Transverse colon (tissue), 4 donors: ENCODE results near the gene UBQLN4. TPM values are rescaled to one million over a fixed set of nuclear protein-coding genes. Genes with fewer than 3 reads are reported as not detected.

Experiments used
- DNase-seq: peaks from one replicate; pipeline ENCODE4 v3.0.0-alpha.2; 2019
- H3K27ac ChIP-seq, 4 donors: fragments of 200-600 bp; sonication (generic); 2 replicates each; pipeline ENCODE4 v1.5.1; 2016 to 2018; ENCODE audit warnings: inconsistent platforms in 4 of 4
- H3K27me3 ChIP-seq: fragments of 200-600 bp; sonication (generic); 2 replicates; pipeline ENCODE4 v1.5.1; 2017; ENCODE audit warnings: inconsistent platforms
- H3K36me3 ChIP-seq, 4 donors: fragments of 200-600 bp; sonication (generic); 2 replicates each; pipeline ENCODE4 v1.5.1; 2017 to 2019; ENCODE audit warnings: inconsistent platforms in 4 of 4
- H3K4me1 ChIP-seq, 4 donors: fragments of 200-600 bp; sonication (generic); 2 replicates each; pipeline ENCODE4 v1.5.1; 2017 to 2020; ENCODE audit warnings: inconsistent platforms in 4 of 4
- H3K4me3 ChIP-seq, 4 donors: fragments of 200-600 bp; sonication (generic); 1 replicate in 1 of 4; 2 replicates in 3 of 4; pipeline versions ENCODE4 v1.5.1 to v1.6.1; 2017 to 2019; ENCODE audit warnings: inconsistent platforms in 4 of 4
- H3K9me3 ChIP-seq, 2 donors: fragments of 200-600 bp; sonication (generic); 2 replicates each; pipeline ENCODE4 v1.5.1; 2017 to 2019; ENCODE audit warnings: inconsistent platforms in 2 of 2
- EP300 ChIP-seq: sonication (generic); formaldehyde crosslinking; IDR thresholded peaks from one replicate; pipeline ENCODE4 v1.6.1; 2017; ENCODE audit warnings: antibody characterized with exemption, low read depth
- POLR2A ChIP-seq: fragments of 450-650 bp; IDR thresholded peaks from one replicate; pipeline ENCODE4 v1.6.1; 2016; ENCODE audit warnings: antibody characterized with exemption, mild to moderate bottlenecking, moderate library complexity
- POLR2AphosphoS5 ChIP-seq, 3 donors: sonication (generic); formaldehyde crosslinking; IDR thresholded peaks; one replicate each; pipeline ENCODE4 v1.6.1; 2016; ENCODE audit warnings: antibody characterized with exemption in 3 of 3
- WGBS, 2 donors: methylation state at CpG; one replicate each; pipeline ENCODE4 v1.1.5; 2018; ENCODE audit warnings: low coverage in 1 of 2; 5-methylcytosine and 5-hydroxymethylcytosine counted together
- in situ Hi-C, 4 donors: fragments of 200-750 bp; cut with MboI; loops; one replicate each; pipeline versions ENCODE4 v1.15.0 to v1.15.1; 2017; ENCODE audit warnings: low sequenced_read_pairs in 3 of 4, low pct_ligation_motif_present in 1 of 4, low pct_unique_long_range_greater_than_20kb in 1 of 4
- intact Hi-C: fragments of 100-400 bp; cut with DNase I; formaldehyde crosslinking; loops from one replicate; pipeline ENCODE4 v1.15.1; 2023; ENCODE audit warnings: low total_unique reads
- total RNA-seq, 4 donors: library from RNA; depleted of rRNA; stranded (reverse); fragments of >200 nt; gene quantifications; one replicate each; pipeline ENCODE4 v1.1.0, GENCODE V29; 2016
- TF ChIP-seq, protein P1 (sequence below), 5 experiments: fragments of 200-600 bp in 3 of 5; fragments of 450-650 bp in 2 of 5; sonication (generic) in 3 of 5; IDR thresholded peaks; 1 replicate in 2 of 5; 2 replicates in 3 of 5; pipeline ENCODE4 v1.5.1; 2016 to 2017; ENCODE audit warnings: antibody characterized with exemption in 5 of 5, inconsistent platforms in 3 of 5, mild to moderate bottlenecking in 2 of 5, moderate library complexity in 1 of 5

Gene UBQLN4
- total RNA-seq, 4 donors from 2014 or later: 7.9 to 21.3 (median 16.1) TPM

DNA sequence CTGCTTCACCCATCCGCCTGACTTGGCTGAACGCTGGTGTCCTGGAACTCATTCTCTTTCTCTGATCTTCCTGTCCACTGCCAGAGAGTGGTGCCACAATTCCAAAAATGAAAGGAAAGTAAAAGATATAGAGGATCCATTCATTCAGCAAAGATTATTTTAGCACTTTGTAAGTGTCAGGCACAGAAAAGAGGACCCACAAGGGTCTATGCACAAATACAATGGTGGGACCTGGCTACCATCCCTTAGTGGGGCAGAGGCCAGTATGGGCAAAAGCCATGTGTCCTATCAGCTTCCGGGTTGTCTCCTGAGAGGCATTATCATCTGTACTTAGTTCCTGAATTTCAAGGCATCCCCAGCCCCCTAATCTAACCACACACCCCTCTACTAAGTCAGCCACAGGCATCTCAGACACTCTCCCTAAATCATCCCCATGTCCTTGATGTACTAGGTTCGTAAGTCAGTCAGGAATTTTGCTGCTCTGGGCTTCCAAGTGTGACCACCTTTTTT lies 51.9 kb downstream of the UBQLN4 start:
- peak; percentile 44 for DNase-seq
- Histone ChIP-seq H3K27me3 (no peaks in the 10 kb centered on the region), H3K27ac (peak overlapping the region; percentile 79 to 89 (median 87)), H3K4me3 (peak overlapping the region in 3 of 4 donors; percentile 33 to 46 (median 40)), H3K36me3 (no peaks in the 10 kb centered on the region), H3K4me1 (peaks cover 0 to 40% (median 21%) of the 10 kb centered on the region in 4 donors), H3K9me3 (no peaks in the 10 kb centered on the region)
- 35 to 42% methylated on average over 2 to 4 of the region's 4 CpGs for WGBS, 2 donors
- in situ Hi-C loops (no loop called here), intact Hi-C loops (no loop called here)
- TF ChIP-seq, protein P1, sequence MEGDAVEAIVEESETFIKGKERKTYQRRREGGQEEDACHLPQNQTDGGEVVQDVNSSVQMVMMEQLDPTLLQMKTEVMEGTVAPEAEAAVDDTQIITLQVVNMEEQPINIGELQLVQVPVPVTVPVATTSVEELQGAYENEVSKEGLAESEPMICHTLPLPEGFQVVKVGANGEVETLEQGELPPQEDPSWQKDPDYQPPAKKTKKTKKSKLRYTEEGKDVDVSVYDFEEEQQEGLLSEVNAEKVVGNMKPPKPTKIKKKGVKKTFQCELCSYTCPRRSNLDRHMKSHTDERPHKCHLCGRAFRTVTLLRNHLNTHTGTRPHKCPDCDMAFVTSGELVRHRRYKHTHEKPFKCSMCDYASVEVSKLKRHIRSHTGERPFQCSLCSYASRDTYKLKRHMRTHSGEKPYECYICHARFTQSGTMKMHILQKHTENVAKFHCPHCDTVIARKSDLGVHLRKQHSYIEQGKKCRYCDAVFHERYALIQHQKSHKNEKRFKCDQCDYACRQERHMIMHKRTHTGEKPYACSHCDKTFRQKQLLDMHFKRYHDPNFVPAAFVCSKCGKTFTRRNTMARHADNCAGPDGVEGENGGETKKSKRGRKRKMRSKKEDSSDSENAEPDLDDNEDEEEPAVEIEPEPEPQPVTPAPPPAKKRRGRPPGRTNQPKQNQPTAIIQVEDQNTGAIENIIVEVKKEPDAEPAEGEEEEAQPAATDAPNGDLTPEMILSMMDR (IDR thresholded peaks at IDR 0.05): no peak
- TF ChIP-seq EP300 (no peak), POLR2AphosphoS5 (IDR thresholded peaks at IDR 0.05) (no peak), POLR2A (no peak)

DNA sequence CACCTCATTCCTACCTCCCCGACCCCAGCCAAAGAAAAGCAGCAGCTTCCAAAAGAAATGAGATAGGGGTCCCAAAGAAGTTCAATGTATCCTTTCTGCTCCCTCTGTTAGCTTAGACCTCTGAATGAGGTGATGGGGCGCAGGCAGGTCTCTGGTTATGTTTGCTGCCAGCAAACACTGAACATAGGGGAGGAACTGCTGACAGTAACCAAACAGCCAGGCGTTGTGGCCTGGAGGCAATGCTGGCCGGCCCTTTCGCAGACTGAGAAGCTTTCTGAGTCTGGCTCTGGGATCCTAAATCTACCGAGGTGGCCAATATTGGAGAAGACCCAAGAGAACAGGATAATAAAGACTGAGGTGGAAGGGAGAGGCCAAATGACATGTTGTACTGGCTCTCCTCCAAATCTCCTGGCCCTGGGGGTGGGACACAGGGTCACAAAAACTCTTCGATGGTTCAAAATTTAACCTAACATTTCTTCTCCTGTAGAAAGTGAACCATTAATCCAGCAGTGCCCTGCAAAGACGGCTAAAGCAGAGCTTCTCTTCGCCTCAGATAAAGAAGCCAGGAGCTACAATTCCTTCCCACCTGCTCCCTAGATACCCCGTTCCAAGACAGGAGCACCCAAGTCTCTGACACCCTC lies 52.5 kb downstream of the UBQLN4 start:
- no peaks in the 10 kb centered on the region for H3K27me3 ChIP-seq
- H3K4me1 ChIP-seq: peaks cover 0 to 40% (median 21%) of the 10 kb centered on the region in 4 donors
- H3K36me3 ChIP-seq: no peaks in the 10 kb centered on the region
- in situ Hi-C loops (no loop called here), intact Hi-C loops (no loop called here)
- peak overlapping the region in 2 of 4 donors; percentile 33 to 46 for H3K4me3 ChIP-seq
- peak overlapping the region; percentile 79 to 89 (median 87) for H3K27ac ChIP-seq
- WGBS, 2 donors: 52 to 53% methylated on average over 3 to 10 of the region's 10 CpGs
- DNase-seq: peak; percentile 19
- no peaks in the 10 kb centered on the region for H3K9me3 ChIP-seq
- TF ChIP-seq POLR2AphosphoS5 (IDR thresholded peaks at IDR 0.05): no peak
- TF ChIP-seq, protein P1 (IDR thresholded peaks at IDR 0.05): no peak
- peak; percentile 14 for TF ChIP-seq POLR2A
- no peak for TF ChIP-seq EP300

DNA sequence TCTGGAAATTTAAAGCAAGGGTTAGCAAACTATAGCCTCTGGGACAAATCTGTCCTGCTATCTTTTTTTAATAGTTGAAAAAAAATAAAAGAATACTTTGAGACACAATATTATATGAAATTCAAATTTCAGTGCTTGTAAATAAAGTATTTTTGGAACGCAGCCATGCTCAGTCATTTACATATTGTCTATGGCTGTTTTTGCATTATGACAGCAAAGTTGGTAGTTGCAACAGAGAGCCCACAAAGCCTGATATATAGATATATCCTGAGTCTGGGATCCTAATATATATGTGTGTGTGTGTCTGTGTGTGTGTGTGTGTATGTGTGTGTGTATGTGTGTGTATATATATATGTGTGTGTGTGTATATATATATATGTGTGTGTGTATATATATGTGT lies 53.6 kb downstream of the UBQLN4 start:
- TF ChIP-seq, protein P1 (IDR thresholded peaks at IDR 0.05): no peak
- TF ChIP-seq EP300: no peak
- TF ChIP-seq POLR2AphosphoS5 (IDR thresholded peaks at IDR 0.05): no peak
- no peak for TF ChIP-seq POLR2A
- intact Hi-C loops (no loop called here), in situ Hi-C loops (no loop called here)
- Histone ChIP-seq H3K4me3 (no peak overlapping the region), H3K36me3 (no peaks in the 10 kb centered on the region), H3K4me1 (peaks cover 0 to 31% (median 17%) of the 10 kb centered on the region in 4 donors), H3K27me3 (no peaks in the 10 kb centered on the region), H3K27ac (no peak overlapping the region), H3K9me3 (no peaks in the 10 kb centered on the region)
- DNase-seq: no peak
- 49 to 86% methylated on average over 1 of the region's 1 CpG for WGBS, 2 donors

DNA sequence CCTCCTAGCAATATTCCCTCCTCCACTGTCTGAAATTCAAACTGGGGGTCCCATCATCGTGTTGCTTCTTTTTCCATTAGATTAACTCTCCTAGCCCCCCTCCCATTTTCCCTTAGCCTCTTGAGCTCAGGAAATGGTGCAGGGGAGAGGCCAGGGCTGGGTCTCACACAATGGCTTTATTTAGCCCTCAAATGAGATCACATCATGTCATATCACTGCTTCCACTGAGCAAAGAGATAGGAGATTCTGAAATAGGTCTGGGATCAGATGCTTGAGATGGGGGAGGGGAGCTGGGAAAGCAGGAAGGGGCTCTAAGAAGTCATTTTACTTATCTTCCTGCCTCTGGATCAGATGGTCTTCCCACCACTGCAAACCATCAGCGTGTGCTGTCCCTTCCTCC lies 57.4 kb downstream of the UBQLN4 start:
- TF ChIP-seq EP300 (no peak), POLR2A (no peak), POLR2AphosphoS5 (IDR thresholded peaks at IDR 0.05) (no peak)
- TF ChIP-seq, protein P1 (IDR thresholded peaks at IDR 0.05): no peak
- in situ Hi-C loops: no loop called here
- Histone ChIP-seq H3K27me3 (no peaks in the 10 kb centered on the region), H3K36me3 (no peaks in the 10 kb centered on the region), H3K27ac (no peak overlapping the region), H3K4me3 (no peak overlapping the region), H3K9me3 (no peaks in the 10 kb centered on the region), H3K4me1 (peaks cover 0 to 8% (median 5%) of the 10 kb centered on the region in 4 donors)
- WGBS, 2 donors: 49% methylated on average over 2 of the region's 2 CpGs; no CpG with 5 or more reads in 1 of the 2 donors
- intact Hi-C loops: no loop called here
- DNase-seq: no peak
